NB4 (cell line): Measurements from ENCODE around the gene EHD1.

Experiments used
- MAX ChIP-seq: IDR thresholded peaks from 2 replicates; pipeline ENCODE4 v1.6.1; 2011; ENCODE audit warnings: low read depth, low read length
- MYC ChIP-seq: IDR thresholded peaks from 2 replicates; pipeline ENCODE4 v1.6.1; 2011; ENCODE audit warnings: low read depth, low read length

- TF ChIP-seq MAX (no peak), MYC (no peak)
Observed at GRCh38 chr11:64874308-64875240, 3.8 kb downstream of the EHD1 start.
